GM19193 (cell line): ENCODE data around the gene PPP1R14B.

Experiments
- POLR2A ChIP-seq: IDR thresholded peaks from 4 replicates; pipeline ENCODE4 v1.6.1; 2011; ENCODE audit not compliant: insufficient read depth, insufficient read length; ENCODE audit errors: extremely low read depth

PPP1R14B gene

DNA sequence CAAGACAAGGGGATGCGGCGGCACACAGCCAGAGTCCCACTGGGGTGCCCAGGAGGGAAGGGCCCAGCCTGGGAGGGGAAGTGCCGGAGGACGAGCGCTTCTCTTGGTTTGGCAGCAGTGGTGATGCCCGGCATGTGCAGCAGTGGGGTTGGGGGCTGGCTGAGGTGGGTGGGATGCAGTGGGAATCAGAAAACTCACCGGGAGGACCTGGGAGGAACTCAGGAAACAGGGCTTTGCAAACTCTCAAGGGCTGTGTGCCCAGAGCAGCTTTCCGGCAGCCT lies 37.2 kb downstream of the PPP1R14B start:
- TF ChIP-seq POLR2A = no peak

DNA sequence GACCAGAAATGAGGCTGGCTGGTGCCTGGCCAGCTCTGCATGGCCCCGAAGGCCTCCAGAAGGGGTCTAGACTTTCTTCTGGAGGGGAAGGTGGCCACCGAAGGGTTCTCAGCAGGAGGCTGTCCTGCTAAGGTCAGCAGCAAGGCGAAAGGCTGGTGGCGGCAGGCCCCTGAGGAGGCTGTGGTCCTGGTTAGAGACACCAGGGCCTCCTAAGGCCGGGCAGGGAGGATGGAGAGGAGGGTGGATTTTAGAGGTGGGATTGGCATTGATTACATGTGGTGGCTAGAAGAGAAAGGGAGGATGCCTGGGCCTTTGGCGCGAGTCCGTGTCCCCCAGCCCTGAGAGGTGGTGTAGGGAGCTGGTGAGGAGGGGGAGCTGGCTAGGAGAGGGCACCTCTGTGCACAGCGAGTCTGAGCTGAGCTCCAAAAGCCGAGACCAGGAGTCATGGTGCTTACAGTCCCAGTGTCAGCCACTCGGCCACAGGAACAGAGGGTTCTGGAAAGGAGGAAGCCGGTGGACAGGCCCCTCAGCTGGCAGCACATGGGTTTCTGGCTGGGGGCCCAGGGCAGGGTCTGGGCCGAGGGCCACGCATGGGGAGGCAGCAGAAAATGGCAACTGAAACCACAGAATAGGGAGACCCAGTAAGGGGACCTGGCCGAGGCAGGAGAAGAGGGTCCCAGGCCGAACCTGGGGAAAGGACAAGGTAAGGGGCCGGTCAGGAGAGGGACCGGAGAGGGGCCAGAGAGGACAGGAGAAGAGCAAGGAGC lies 37.8 kb downstream of the PPP1R14B start:
- no peak for TF ChIP-seq POLR2A

GRCh38 chr11:64208086-64208795 lies 38.5 kb downstream of the PPP1R14B start:
- no peak for TF ChIP-seq POLR2A

GRCh38 chr11:64207256-64208085 lies 39.3 kb downstream of the PPP1R14B start:
- TF ChIP-seq POLR2A = peak; percentile 67

GRCh38 chr11:64206457-64207255 lies 40.1 kb downstream of the PPP1R14B start, which contains the start of gene FERMT3:
FERMT3 (plus strand) TSS chr11:64206721; CDS start chr11:64207365, 644 bp downstream.
- TF ChIP-seq POLR2A = peak; percentile 71

DNA sequence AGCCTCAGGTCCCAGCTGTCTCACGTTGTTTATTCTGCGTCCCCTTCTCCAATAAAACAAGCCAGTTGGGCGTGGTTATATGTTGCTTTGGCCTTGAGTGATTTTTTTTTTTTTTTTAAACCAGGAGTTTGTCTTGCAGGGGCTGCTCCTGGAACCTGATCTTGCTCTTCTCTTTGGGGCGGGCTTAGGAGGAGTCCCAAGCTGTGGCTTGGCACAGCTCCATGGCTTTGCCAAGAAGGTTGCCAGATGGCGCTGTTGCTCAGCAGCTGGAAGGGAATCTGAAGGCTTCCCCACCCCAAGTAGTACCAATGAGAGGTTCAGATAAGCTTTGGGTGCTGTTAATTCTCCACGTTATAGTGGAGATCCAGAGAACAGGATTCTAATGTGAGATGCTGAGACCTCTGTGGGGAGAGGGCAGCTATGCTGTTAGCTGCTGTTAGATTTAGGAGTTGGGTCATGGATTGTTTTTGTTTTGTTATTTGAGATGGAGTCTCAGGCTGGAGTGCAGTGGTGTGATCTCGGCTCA lies 42.2 kb downstream of the PPP1R14B start:
- no peak for TF ChIP-seq POLR2A

DNA sequence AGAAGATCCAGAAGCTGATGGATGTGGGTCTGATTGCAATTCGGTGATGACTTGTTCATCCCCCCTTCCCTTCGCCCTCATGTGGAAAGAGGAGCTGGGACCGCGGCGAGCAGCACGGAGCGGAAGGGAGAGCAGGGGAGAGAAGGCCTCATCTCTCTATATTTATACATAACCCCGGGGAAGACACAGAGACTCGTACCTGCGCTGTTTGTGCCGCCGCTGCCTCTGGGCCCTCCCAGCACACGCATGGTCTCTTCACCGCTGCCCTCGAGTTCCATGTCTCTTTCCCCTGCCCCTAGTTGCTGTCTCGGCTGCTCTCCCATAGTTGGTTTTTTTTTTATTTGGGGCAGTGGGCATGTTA lies 42.7 kb downstream of the PPP1R14B start:
- no peak for TF ChIP-seq POLR2A

GRCh38 chr11:64203421-64204079 lies 43.2 kb downstream of the PPP1R14B start:
- no peak for TF ChIP-seq POLR2A

DNA sequence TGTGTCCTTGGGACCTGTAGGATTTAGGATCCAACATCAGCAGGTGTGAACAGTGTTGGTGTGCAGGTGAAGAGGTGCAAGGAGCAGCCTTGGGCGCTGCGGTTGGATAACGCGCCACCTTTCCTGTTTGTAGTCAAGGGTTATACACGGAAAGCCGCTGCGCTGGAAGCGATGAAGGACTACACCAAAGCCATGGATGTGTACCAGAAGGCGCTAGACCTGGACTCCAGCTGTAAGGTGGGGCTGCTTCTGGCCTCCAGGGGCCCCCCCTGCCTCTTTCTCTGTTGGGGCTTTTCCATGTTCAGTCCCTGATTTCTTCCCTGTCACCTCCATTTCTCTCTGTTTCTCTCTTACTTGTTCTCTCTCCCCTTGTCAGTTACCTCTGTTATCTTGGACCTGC lies 43.8 kb downstream of the PPP1R14B start:
- no peak for TF ChIP-seq POLR2A

DNA sequence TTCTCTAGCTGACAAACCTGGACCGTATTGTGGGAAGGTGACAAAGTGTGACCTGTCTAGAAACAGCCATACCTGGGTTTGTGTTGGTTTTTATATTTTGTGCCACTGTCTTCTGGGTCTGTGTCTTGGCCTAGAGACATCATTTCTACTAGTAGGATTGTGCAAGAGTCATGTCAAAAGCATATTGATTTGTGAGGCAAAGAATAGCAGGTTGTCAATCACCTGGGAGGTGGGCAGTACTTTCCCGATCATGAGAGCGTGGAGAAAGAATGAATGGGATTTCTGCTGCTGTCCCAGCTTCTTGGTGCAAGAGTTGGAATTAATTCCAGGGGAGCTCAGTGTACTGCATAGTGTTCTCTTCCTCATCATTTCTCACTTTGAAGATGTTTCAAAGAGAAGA lies 45.2 kb downstream of the PPP1R14B start:
- no peak for TF ChIP-seq POLR2A

- TF ChIP-seq POLR2A = no peak
Observed at GRCh38 chr11:64198511-64198910, 48.2 kb downstream of the PPP1R14B start.

DNA sequence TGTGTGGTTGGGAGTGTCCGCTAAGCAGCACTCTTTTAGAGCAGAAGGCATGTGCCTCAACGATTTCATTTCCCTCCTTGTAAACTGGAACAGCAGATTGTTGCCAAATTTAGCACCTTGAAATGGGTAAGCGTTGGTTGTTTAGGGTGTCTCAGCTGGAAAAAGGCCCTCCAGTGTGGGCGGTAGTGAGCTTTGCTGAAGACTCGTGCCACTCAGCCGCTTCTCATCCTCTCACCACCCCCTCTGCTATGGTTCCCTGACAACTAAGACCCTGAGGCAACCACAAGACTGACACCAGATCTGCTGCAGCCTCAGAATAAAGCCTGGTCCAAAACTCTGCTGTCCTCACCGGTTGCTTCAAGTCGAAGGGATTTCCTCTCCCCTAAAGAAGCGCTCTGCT lies 50.1 kb downstream of the PPP1R14B start:
- no peak for TF ChIP-seq POLR2A
